B cell (primary cell): ENCODE measurements around the gene ERP44. TPM values are rescaled to one million over a fixed set of nuclear protein-coding genes. Genes with fewer than 3 reads are reported as not detected.
A peak's percentile ranks its signal among the peaks of the same experiment; 100 is the strongest.

Source experiments
- ATAC-seq: fragments of 200-7000 bp; cut with Tn5 transposase; one replicate; pipeline ENCODE4 v1.10.0; 2021; ENCODE audit warnings: low read depth, mild to moderate bottlenecking, moderate number of reproducible peaks, moderate library complexity
- CTCF ChIA-PET: fragments of 350-600 bp; sonication (Branson Sonifier 250); formaldehyde crosslinking; loops from one replicate; lab custom pipeline; 2021; ENCODE audit warnings: antibody characterized with exemption, inconsistent platforms; lab: Charles Lee
- POLR2A ChIA-PET: fragments of 350-600 bp; sonication (Branson Sonifier 250); formaldehyde crosslinking; loops from one replicate; lab custom pipeline; 2021; ENCODE audit warnings: antibody characterized with exemption; lab: Charles Lee
- DNase-seq: peaks from one replicate; pipeline ENCODE4 v3.0.0; 2013
- H2AFZ ChIP-seq: 2 replicates; pipeline ENCODE4 v1.6.1; 2012; ENCODE audit warnings: mild to moderate bottlenecking, low read depth, low read length; ENCODE audit not compliant: insufficient read depth, poor library complexity, severe bottlenecking
- H3K27ac ChIP-seq, 2 donors: 1 replicate in 1 of 2; 2 replicates in 1 of 2; pipeline ENCODE4 v1.5.1; 2012 to 2013; ENCODE audit warnings: low read length in 2 of 2, mild to moderate bottlenecking in 2 of 2, moderate library complexity in 1 of 2
- H3K27me3 ChIP-seq, 4 experiments: fragments of 200-600 bp in 1 of 4; sonication (generic) in 1 of 4; replicated peaks in 1 of 4; 1 replicate in 2 of 4; 2 replicates in 2 of 4; pipeline versions ENCODE4 v1.6.1 to v1.7.0; 2013 to 2016; ENCODE audit warnings: low read length in 3 of 4, mild to moderate bottlenecking in 2 of 4, mixed read lengths in 1 of 4, moderate library complexity in 1 of 4; ENCODE audit not compliant: insufficient read depth in 4 of 4, control insufficient read depth in 3 of 4; ENCODE audit errors: control extremely low read depth in 1 of 4
- H3K36me3 ChIP-seq, 2 experiments: replicated peaks in 1 of 2; 1 replicate in 1 of 2; 2 replicates in 1 of 2; pipeline versions ENCODE4 v1.6.1 to v1.7.1; 2013; ENCODE audit warnings: low read length in 1 of 2; ENCODE audit not compliant: insufficient read depth in 2 of 2, control insufficient read depth in 1 of 2; ENCODE audit errors: control extremely low read depth in 1 of 2, extremely low read depth in 1 of 2
- H3K4me1 ChIP-seq, 2 donors: fragments of 200-600 bp in 1 of 2; sonication (generic) in 1 of 2; 1 replicate in 1 of 2; 2 replicates in 1 of 2; pipeline versions ENCODE4 v1.5.1 to v1.6.1; 2013 to 2017; ENCODE audit warnings: low read length in 2 of 2; ENCODE audit not compliant: control insufficient read depth in 2 of 2, insufficient read depth in 2 of 2
- H3K4me2 ChIP-seq: replicated peaks from 2 replicates; pipeline ENCODE3; 2012; ENCODE audit warnings: mild to moderate bottlenecking, low read depth, low read length; ENCODE audit not compliant: poor library complexity, severe bottlenecking
- H3K4me3 ChIP-seq, 5 experiments: fragments of 200-600 bp in 1 of 5; sonication (generic) in 1 of 5; 1 replicate in 3 of 5; 2 replicates in 2 of 5; pipeline versions ENCODE4 v1.5.1 to v1.7.0; 2011 to 2016; ENCODE audit warnings: low read length in 4 of 5, mild to moderate bottlenecking in 4 of 5, low read depth in 2 of 5, control low read depth in 1 of 5, moderate library complexity in 1 of 5; ENCODE audit not compliant: insufficient read depth in 1 of 5; ENCODE audit errors: control extremely low read depth in 1 of 5, extremely low read depth in 1 of 5
- H3K79me2 ChIP-seq: fragments of 200-600 bp; sonication (generic); one replicate; pipeline ENCODE4 v1.6.0; 2016; ENCODE audit warnings: low read length; ENCODE audit not compliant: control insufficient read depth, insufficient read depth
- H3K9ac ChIP-seq: fragments of 200-600 bp; sonication (generic); 2 replicates; pipeline ENCODE4 v1.6.1; 2017; ENCODE audit warnings: mild to moderate bottlenecking, low read length, moderate library complexity
- H3K9me3 ChIP-seq, 3 donors: one replicate each; pipeline versions ENCODE4 v1.6.1 to v1.7.1; 2013; ENCODE audit warnings: low read length in 2 of 3; ENCODE audit not compliant: control insufficient read depth in 2 of 3, insufficient read depth in 1 of 3; ENCODE audit errors: control extremely low read depth in 1 of 3
- H4K20me1 ChIP-seq: 2 replicates; pipeline ENCODE4 v1.6.0; 2012; ENCODE audit warnings: mild to moderate bottlenecking, low read length; ENCODE audit not compliant: insufficient read depth, control insufficient read depth, poor library complexity, severe bottlenecking
- H3K27ac Mint-ChIP-seq: one replicate; pipeline ENCODE4 v1.8.0; 2021; ENCODE audit warnings: mixed read lengths
- H3K27me3 Mint-ChIP-seq: one replicate; pipeline ENCODE4 v1.8.0; 2021; ENCODE audit warnings: mixed read lengths
- H3K4me1 Mint-ChIP-seq: one replicate; pipeline ENCODE4 v1.8.0; 2021; ENCODE audit warnings: mixed read lengths
- H3K4me3 Mint-ChIP-seq: one replicate; pipeline ENCODE4 v1.8.0; 2021; ENCODE audit warnings: mixed read lengths
- H3K9me3 Mint-ChIP-seq: one replicate; pipeline ENCODE4 v1.8.0; 2022; ENCODE audit warnings: mixed read lengths; ENCODE audit not compliant: insufficient read depth
- EZH2 ChIP-seq: IDR thresholded peaks from 2 replicates; pipeline ENCODE4 v1.6.1; 2012; ENCODE audit warnings: borderline replicate concordance, low read depth, mild to moderate bottlenecking, moderate library complexity, low read length; ENCODE audit not compliant: insufficient read depth, poor library complexity, severe bottlenecking
- WGBS: methylation state at CpG from one replicate; pipeline ENCODE4 v1.1.5; 2013; ENCODE audit warnings: missing lambda C conversion rate; ENCODE audit not compliant: insufficient coverage; 5-methylcytosine and 5-hydroxymethylcytosine counted together
- intact Hi-C: fragments of 100-400 bp; cut with micrococcal nuclease; formaldehyde crosslinking; loops from one replicate; pipeline ENCODE4 v1.10.0; 2022
- polyA plus RNA-seq: library from polyadenylated mRNA; depleted of rRNA; stranded (reverse); fragments of >200 nt; gene quantifications from 2 replicates; pipeline ENCODE4 v1.2.3, GENCODE V29; 2012
- total RNA-seq, 2 donors: library from RNA; stranded (reverse); fragments of 120-200 nt in 1 of 2; gene quantifications; 1 replicate in 1 of 2; 2 replicates in 1 of 2; pipeline versions ENCODE4 v1.2.3 to v1.2.4, GENCODE V29; 2013 to 2022
- TF ChIP-seq, protein P1 (sequence below): fragments of 200-600 bp; IDR thresholded peaks from one replicate; pipeline ENCODE4 v1.8.0; 2022; ENCODE audit warnings: antibody characterized with exemption, mild to moderate bottlenecking

ERP44 gene
- total and polyA plus RNA-seq, 2 donors (not counting 1 experiment from before 2014, with no cell fraction given), result 10.5 to 18.4 TPM

DNA sequence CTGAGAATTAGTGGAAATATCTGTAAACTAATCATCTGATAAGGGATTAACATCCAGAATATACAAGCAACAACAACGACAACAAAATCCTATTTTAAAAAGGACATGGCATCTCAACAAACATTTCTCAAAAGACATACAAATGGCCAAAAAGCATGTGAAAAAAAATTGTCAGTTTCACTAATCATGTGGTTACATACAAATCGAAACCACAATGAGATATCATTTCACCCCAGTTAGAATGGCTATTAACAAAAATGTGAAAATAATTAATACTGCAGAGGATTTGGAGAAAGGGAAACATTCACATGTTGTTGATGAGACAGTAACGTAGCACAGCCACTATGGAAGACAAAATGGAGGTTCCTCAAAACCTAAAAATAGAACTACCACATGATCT lies 69.5 kb downstream of the ERP44 start:
- H4K20me1 ChIP-seq, result peaks cover 45% of the 10 kb centered on the region
- no peak overlapping the region for H3K4me2 ChIP-seq
- ChIA-PET POLR2A (no interaction called here), CTCF (interaction anchor here (0.6 to 10.0 kb wide), 3 partner anchors 14 to 295 kb away, joined by 3 to 141 read pairs (median 44); no protein-coding TSS in a partner anchor)
- H3K36me3 ChIP-seq, result peaks cover 2 to 5% of the 10 kb centered on the region in 2 experiments
- peaks cover 37% of the 10 kb centered on the region for H3K79me2 ChIP-seq
- no peak overlapping the region for H3K4me3 ChIP-seq
- H3K9ac ChIP-seq, result no peak overlapping the region
- Mint-ChIP-seq H3K27ac (no peak overlapping the region), H3K27me3 (no peaks in the 10 kb centered on the region), H3K4me3 (no peak overlapping the region), H3K9me3 (no peaks in the 10 kb centered on the region), H3K4me1 (peaks cover 26% of the 10 kb centered on the region)
- ATAC-seq (no peak), DNase-seq (no peak)
- no peak overlapping the region for H3K27ac ChIP-seq
- H3K4me1 ChIP-seq, result peaks cover 16% of the 10 kb centered on the region in 2 donors
- TF ChIP-seq, protein P1, sequence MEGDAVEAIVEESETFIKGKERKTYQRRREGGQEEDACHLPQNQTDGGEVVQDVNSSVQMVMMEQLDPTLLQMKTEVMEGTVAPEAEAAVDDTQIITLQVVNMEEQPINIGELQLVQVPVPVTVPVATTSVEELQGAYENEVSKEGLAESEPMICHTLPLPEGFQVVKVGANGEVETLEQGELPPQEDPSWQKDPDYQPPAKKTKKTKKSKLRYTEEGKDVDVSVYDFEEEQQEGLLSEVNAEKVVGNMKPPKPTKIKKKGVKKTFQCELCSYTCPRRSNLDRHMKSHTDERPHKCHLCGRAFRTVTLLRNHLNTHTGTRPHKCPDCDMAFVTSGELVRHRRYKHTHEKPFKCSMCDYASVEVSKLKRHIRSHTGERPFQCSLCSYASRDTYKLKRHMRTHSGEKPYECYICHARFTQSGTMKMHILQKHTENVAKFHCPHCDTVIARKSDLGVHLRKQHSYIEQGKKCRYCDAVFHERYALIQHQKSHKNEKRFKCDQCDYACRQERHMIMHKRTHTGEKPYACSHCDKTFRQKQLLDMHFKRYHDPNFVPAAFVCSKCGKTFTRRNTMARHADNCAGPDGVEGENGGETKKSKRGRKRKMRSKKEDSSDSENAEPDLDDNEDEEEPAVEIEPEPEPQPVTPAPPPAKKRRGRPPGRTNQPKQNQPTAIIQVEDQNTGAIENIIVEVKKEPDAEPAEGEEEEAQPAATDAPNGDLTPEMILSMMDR, result no peak
- TF ChIP-seq EZH2, result no peak
- H3K9me3 ChIP-seq, result peaks cover 0 to 8% (median 1%) of the 10 kb centered on the region in 3 donors
- H2AFZ ChIP-seq, result no peak overlapping the region
- intact Hi-C loops, result loop anchor here (5.0 to 10.0 kb wide), 3 partner anchors 106 to 568 kb away; partner anchors contain the start of gene NR4A3
- 90% methylated on average over 2 of the region's 3 CpGs for WGBS
- H3K27me3 ChIP-seq, result no peaks in the 10 kb centered on the region

DNA sequence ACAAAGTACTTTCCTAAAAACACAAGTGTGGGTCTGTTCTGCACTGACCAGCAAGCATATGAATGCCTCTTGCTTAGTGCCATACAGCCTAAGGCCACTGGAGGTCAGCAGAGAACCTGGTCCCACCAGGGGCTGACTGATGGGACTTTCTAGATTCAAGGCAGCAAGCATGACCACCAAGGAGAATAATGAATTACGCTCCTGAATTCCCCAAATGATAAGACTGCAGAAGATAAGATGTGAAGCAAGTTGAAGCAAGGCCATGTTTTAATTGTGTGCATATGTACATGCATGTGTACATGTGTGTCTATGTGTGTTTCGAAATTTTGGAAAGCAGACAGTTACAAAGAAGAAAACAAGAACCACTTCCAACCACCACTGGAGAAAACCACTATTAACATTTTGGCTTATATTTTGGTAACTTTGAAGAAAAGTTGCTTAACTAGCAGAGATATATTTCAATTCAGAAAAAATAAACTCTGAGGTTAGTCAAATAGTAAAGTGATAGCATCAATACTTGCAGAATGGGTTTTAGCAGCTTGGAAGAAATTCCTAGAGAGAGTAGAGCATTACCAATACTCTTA lies 70.5 kb downstream of the ERP44 start:
- Histone ChIP-seq H3K27ac (no peak overlapping the region), H3K4me2 (no peak overlapping the region), H3K4me1 (peaks cover 16% of the 10 kb centered on the region in 2 donors), H3K79me2 (peaks cover 35% of the 10 kb centered on the region), H3K9ac (no peak overlapping the region), H3K27me3 (no peaks in the 10 kb centered on the region), H3K9me3 (peaks cover 0 to 7% (median 0%) of the 10 kb centered on the region in 3 donors), H2AFZ (no peak overlapping the region), H4K20me1 (peaks cover 35% of the 10 kb centered on the region), H3K36me3 (peaks cover 0 to 2% of the 10 kb centered on the region in 2 experiments), H3K4me3 (no peak overlapping the region)
- intact Hi-C loops, result loop anchor here (1.0 to 10.0 kb wide), 6 partner anchors 71 to 569 kb away; partner anchors contain the start of genes INVS and NR4A3
- Mint-ChIP-seq H3K4me1 (peaks cover 26% of the 10 kb centered on the region), H3K27me3 (no peaks in the 10 kb centered on the region), H3K9me3 (no peaks in the 10 kb centered on the region), H3K27ac (peak overlapping the region; percentile 3), H3K4me3 (no peak overlapping the region)
- no CpG with 5 or more reads among the region's 2 CpGs for WGBS
- ATAC-seq, result peak; percentile 99
- ChIA-PET CTCF (interaction anchor here (0.8 to 10.0 kb wide), 10 partner anchors 44 to 864 kb away, joined by 3 to 141 read pairs (median 6); partner anchors contain the start of genes ALG2 and SEC61B), POLR2A (no interaction called here)
- peak; percentile 83 for DNase-seq
- TF ChIP-seq, protein P1, result peak; percentile 99
- no peak for TF ChIP-seq EZH2
